Measurements from ENCODE around the gene CNNM1.

- TF ChIP-seq RFX5 (IDR thresholded peaks at IDR 0.05) (no peak), CTCF (IDR thresholded peaks at IDR 0.05) (no peak), MAX (IDR thresholded peaks at IDR 0.05) (no peak), EP300 (IDR thresholded peaks at IDR 0.05) (no peak), POLR2A (IDR thresholded peaks at IDR 0.05; ENCODE audit: low read length) (no peak), BCL3 (IDR thresholded peaks at IDR 0.05) (no peak), MAFK (IDR thresholded peaks at IDR 0.05; ENCODE audit: partially characterized antibody) (no peak), FOSL2 (IDR thresholded peaks at IDR 0.05) (no peak), FOSL2 (CRISPR knock-in tag; IDR thresholded peaks at IDR 0.05) (no peak), TFCP2L1 (CRISPR knock-in tag; IDR thresholded peaks at IDR 0.05) (no peak), SMC3 (IDR thresholded peaks at IDR 0.05) (no peak), HMGXB4 (CRISPR knock-in tag; IDR thresholded peaks at IDR 0.05; ENCODE audit: borderline replicate concordance) (no peak), CBX8 (IDR thresholded peaks at IDR 0.05) (no peak), NR3C1 (IDR thresholded peaks at IDR 0.05) (no peak), KDM5A (IDR thresholded peaks at IDR 0.05) (no peak)
These were observed 113.2 kb downstream of the CNNM1 start for GRCh38 chr10:99442394-99442793.

All from A549 (cell line).